HepG2 (cell line): ENCODE data around the gene RRN3. TPM values are rescaled to one million over a fixed set of nuclear protein-coding genes. Genes with fewer than 3 reads are reported as not detected.
A peak's percentile ranks its signal among the peaks of the same experiment; 100 is the strongest.
"Not testable (repeated sequence)": the region's sequence is repeated elsewhere in the genome, so short reads cannot be mapped to it uniquely, and the experiment has no call there.

Experiments used
- ATAC-seq: fragments of 200-7000 bp; cut with Tn5 transposase; 3 replicates; pipeline ENCODE4 v1.9.1; 2020; ENCODE audit warnings: mild to moderate bottlenecking, moderate library complexity
- BruUV-seq: library from RNA; stranded (reverse); fragments of 400-500 nt; replicated peaks from 2 replicates; lab custom pipeline; 2021; lab: Mats Ljungman, UMichigan
- CTCF ChIA-PET: fragments of 300-600 bp; formaldehyde crosslinking; extraction: SDS; loops from one replicate; lab custom pipeline; 2021; ENCODE audit warnings: low total read pairs, inconsistent platforms, low intra/inter-chr PET ratio; lab: Yijun Ruan, JAX
- POLR2A ChIA-PET: fragments of 350-600 bp; sonication (Branson Sonifier 250); formaldehyde crosslinking; loops from one replicate; lab custom pipeline; 2020; ENCODE audit warnings: antibody characterized with exemption, inconsistent platforms; lab: Yijun Ruan, JAX
- DNase-seq: peaks from one replicate; pipeline ENCODE4 v3.0.0-alpha.2; 2015; ENCODE audit warnings: low spot score
- FAIRE-seq: peaks from 3 replicates; lab custom pipeline; 2011; peaks lifted over from hg19 to GRCh38; lab: Jason Lieb, UNC
- H2AFZ ChIP-seq: one replicate; pipeline ENCODE4 v1.6.1; 2011; ENCODE audit warnings: low read length, inconsistent platforms
- H3K27ac ChIP-seq: fragments of 300-600 bp; 3 replicates; pipeline ENCODE4 v1.8.0; 2011; ENCODE audit warnings: mixed run types, mild to moderate bottlenecking, mixed read lengths, low read length, inconsistent platforms; ENCODE audit not compliant: insufficient read depth; ENCODE audit errors: extremely low read length
- H3K27me3 ChIP-seq, 2 experiments: fragments of 200-600 bp in 1 of 2; 2 replicates in 1 of 2; 3 replicates in 1 of 2; pipeline versions ENCODE4 v1.6.0 to v1.8.0; 2011; ENCODE audit warnings: low read length in 2 of 2, mild to moderate bottlenecking in 2 of 2, moderate library complexity in 2 of 2, inconsistent platforms in 1 of 2; ENCODE audit not compliant: insufficient read depth in 2 of 2, control insufficient read depth in 1 of 2
- H3K36me3 ChIP-seq, 2 experiments: fragments of 200-600 bp in 1 of 2; replicated peaks in 1 of 2; 2 replicates in 1 of 2; 3 replicates in 1 of 2; pipeline versions ENCODE4 v1.5.1 to v1.8.0; 2011; ENCODE audit warnings: low read length in 2 of 2, inconsistent platforms in 1 of 2; ENCODE audit not compliant: insufficient read depth in 2 of 2, control insufficient read depth in 1 of 2
- H3K4me1 ChIP-seq: 2 replicates; pipeline ENCODE4 v1.5.1; 2012; ENCODE audit warnings: low read length, inconsistent platforms; ENCODE audit not compliant: insufficient read depth
- H3K4me2 ChIP-seq: 2 replicates; pipeline ENCODE4 v1.6.0; 2011; ENCODE audit warnings: low read depth, low read length, inconsistent platforms
- H3K4me3 ChIP-seq, 3 experiments: fragments of 200-600 bp in 1 of 3; sonication (generic), shearing (Covaris generic) in 1 of 3; replicated peaks in 1 of 3; 2 replicates each; pipeline ENCODE4 v1.5.1; 2011 to 2016; ENCODE audit warnings: low read length in 3 of 3, inconsistent platforms in 2 of 3, low read depth in 2 of 3, mild to moderate bottlenecking in 2 of 3, control low read depth in 1 of 3, mixed read lengths in 1 of 3; ENCODE audit not compliant: insufficient read depth in 1 of 3
- H3K79me2 ChIP-seq: one replicate; pipeline ENCODE4 v1.6.1; 2011; ENCODE audit warnings: low read length, inconsistent platforms; ENCODE audit not compliant: insufficient read depth
- H3K9ac ChIP-seq: 2 replicates; pipeline ENCODE4 v1.6.0; 2011; ENCODE audit warnings: mild to moderate bottlenecking, low read depth, low read length, inconsistent platforms; ENCODE audit not compliant: insufficient read depth
- H3K9me3 ChIP-seq: 2 replicates; pipeline ENCODE4 v1.5.1; 2012; ENCODE audit warnings: mild to moderate bottlenecking, low read length
- H4K20me1 ChIP-seq: 2 replicates; pipeline ENCODE4 v1.6.0; 2011; ENCODE audit warnings: inconsistent platforms, mild to moderate bottlenecking, low read length, moderate library complexity; ENCODE audit not compliant: insufficient read depth
- WGBS: methylation state at CpG from one replicate; pipeline ENCODE4 v1.1.6; 2017; ENCODE audit warnings: low lambda C conversion rate; 5-methylcytosine and 5-hydroxymethylcytosine counted together
- in situ Hi-C: cut with HindIII; loops from 2 replicates; pipeline ENCODE4 v1.10.0; 2017; ENCODE audit warnings: low pct_unique_long_range_greater_than_20kb; ENCODE audit not compliant: extremely low pct_ligation_motif_present
- intact Hi-C: fragments of 100-400 bp; cut with micrococcal nuclease; formaldehyde crosslinking; loops from one replicate; pipeline ENCODE4 v1.10.0; 2022; ENCODE audit not compliant: unreplicated experiment
- polyA plus RNA-seq, 8 experiments: library from polyadenylated mRNA; depleted of rRNA in 3 of 8; stranded (reverse) in 7 of 8; unstranded in 1 of 8; fragments of >200 nt; fragmentation: Illumina TruSeq in 4 of 8; extraction: Trizol in 4 of 8; gene quantifications; 2 replicates each; pipeline versions ENCODE4 v1.2.1 to v1.2.3, GENCODE V29; 2011 to 2016; ENCODE audit warnings: low read depth in 4 of 8, missing spikeins in 1 of 8, mixed read lengths in 1 of 8; ENCODE audit not compliant: insufficient read depth in 1 of 8
- total RNA-seq, 5 experiments: library from RNA; depleted of rRNA; stranded (reverse); fragments of >200 nt; fragmentation: Illumina TruSeq; extraction: Trizol; gene quantifications; 2 replicates each; pipeline ENCODE4 v1.2.3, GENCODE V29; 2016; ENCODE audit warnings: low read depth in 1 of 5

The RRN3 gene
- total and polyA plus RNA-seq, 2 of the 13 experiments (the other 11 are each of a cell fraction or from before 2014, with no cell fraction given), result 45.8 to 67.0 TPM

- intact Hi-C loops, H3K9me3 ChIP-seq, in situ Hi-C loops, H3K36me3 ChIP-seq, FAIRE-seq, H2AFZ ChIP-seq, H4K20me1 ChIP-seq, BruUV-seq, H3K4me3 ChIP-seq, H3K4me1 ChIP-seq, H3K4me2 ChIP-seq, H3K27ac ChIP-seq, POLR2A ChIA-PET, CTCF ChIA-PET, DNase-seq, H3K79me2 ChIP-seq, H3K27me3 ChIP-seq, H3K9ac ChIP-seq: not testable (repeated sequence)
- ATAC-seq, result peak; percentile 77
- 98% methylated on average over 13 of the region's 33 CpGs for WGBS
These were observed 40.8 kb upstream of the RRN3 start for GRCh38 chr16:15134752-15135482.

GRCh38 chr16:15133554-15133953 lies 39.5 kb upstream of the RRN3 start:
- not testable (repeated sequence) for ATAC-seq

GRCh38 chr16:15132719-15133428 lies 38.8 kb upstream of the RRN3 start:
- in situ Hi-C loops, FAIRE-seq, H4K20me1 ChIP-seq, H3K9me3 ChIP-seq, H3K4me3 ChIP-seq, BruUV-seq, H3K9ac ChIP-seq, ATAC-seq, intact Hi-C loops, H3K4me2 ChIP-seq, H3K27ac ChIP-seq, H3K27me3 ChIP-seq, DNase-seq, H3K4me1 ChIP-seq, H3K36me3 ChIP-seq, H2AFZ ChIP-seq, CTCF ChIA-PET, POLR2A ChIA-PET, H3K79me2 ChIP-seq: not testable (repeated sequence)
- WGBS, result 98% methylated on average over 8 of the region's 41 CpGs

More at GRCh38 chr16:15133554-15133953, 39.5 kb upstream of the RRN3 start:
- H3K27ac ChIP-seq, H3K4me1 ChIP-seq, intact Hi-C loops, H3K36me3 ChIP-seq, H3K9ac ChIP-seq, POLR2A ChIA-PET, H3K9me3 ChIP-seq, DNase-seq, H3K4me2 ChIP-seq, in situ Hi-C loops, H4K20me1 ChIP-seq, H3K27me3 ChIP-seq, BruUV-seq, FAIRE-seq, H2AFZ ChIP-seq, CTCF ChIA-PET, H3K79me2 ChIP-seq, H3K4me3 ChIP-seq: not testable (repeated sequence)
- WGBS, result 89% methylated on average over 21 of the region's 31 CpGs

- CTCF ChIA-PET, POLR2A ChIA-PET: not testable (repeated sequence)
These were observed 37.0 kb upstream of the RRN3 start for GRCh38 chr16:15130943-15131700.

More at GRCh38 chr16:15130943-15131700, 37.0 kb upstream of the RRN3 start:
- intact Hi-C loops, H3K27ac ChIP-seq, H3K79me2 ChIP-seq, H3K4me2 ChIP-seq, FAIRE-seq, BruUV-seq, H2AFZ ChIP-seq, H4K20me1 ChIP-seq, H3K4me3 ChIP-seq, in situ Hi-C loops, H3K36me3 ChIP-seq, H3K9ac ChIP-seq, ATAC-seq, H3K27me3 ChIP-seq, H3K9me3 ChIP-seq, H3K4me1 ChIP-seq, DNase-seq: not testable (repeated sequence)
- WGBS, result over 99% methylated on average over 50 of the region's 51 CpGs
